Memory B cell (primary cell): ENCODE measurements around the gene ENPP6.

Experiments used
- ATAC-seq: fragments of 150-1000 bp; cut with Tn5 transposase; 2 replicates; pipeline ENCODE4 v1.10.0; 2021; ENCODE audit warnings: low read depth, mild to moderate bottlenecking, moderate library complexity
- DNase-seq, 2 donors: peaks; one replicate each; pipeline ENCODE4 v3.0.0; 2022; ENCODE audit warnings: low spot score in 2 of 2
- H3K27ac Mint-ChIP-seq: one replicate; pipeline ENCODE4 v1.8.0; 2022; ENCODE audit warnings: mild to moderate bottlenecking, moderate library complexity, mixed read lengths
- H3K27me3 Mint-ChIP-seq: one replicate; pipeline ENCODE4 v1.8.0; 2022; ENCODE audit warnings: mixed read lengths
- H3K36me3 Mint-ChIP-seq: one replicate; pipeline ENCODE4 v1.8.0; 2022; ENCODE audit warnings: mild to moderate bottlenecking, mixed read lengths
- H3K4me1 Mint-ChIP-seq: one replicate; pipeline ENCODE4 v1.8.0; 2022; ENCODE audit warnings: mixed read lengths
- H3K4me3 Mint-ChIP-seq: one replicate; pipeline ENCODE4 v1.8.0; 2022; ENCODE audit warnings: mild to moderate bottlenecking, moderate library complexity, mixed read lengths
- H3K9me3 Mint-ChIP-seq: one replicate; pipeline ENCODE4 v1.8.0; 2022; ENCODE audit warnings: mixed read lengths

ENPP6 gene

DNA sequence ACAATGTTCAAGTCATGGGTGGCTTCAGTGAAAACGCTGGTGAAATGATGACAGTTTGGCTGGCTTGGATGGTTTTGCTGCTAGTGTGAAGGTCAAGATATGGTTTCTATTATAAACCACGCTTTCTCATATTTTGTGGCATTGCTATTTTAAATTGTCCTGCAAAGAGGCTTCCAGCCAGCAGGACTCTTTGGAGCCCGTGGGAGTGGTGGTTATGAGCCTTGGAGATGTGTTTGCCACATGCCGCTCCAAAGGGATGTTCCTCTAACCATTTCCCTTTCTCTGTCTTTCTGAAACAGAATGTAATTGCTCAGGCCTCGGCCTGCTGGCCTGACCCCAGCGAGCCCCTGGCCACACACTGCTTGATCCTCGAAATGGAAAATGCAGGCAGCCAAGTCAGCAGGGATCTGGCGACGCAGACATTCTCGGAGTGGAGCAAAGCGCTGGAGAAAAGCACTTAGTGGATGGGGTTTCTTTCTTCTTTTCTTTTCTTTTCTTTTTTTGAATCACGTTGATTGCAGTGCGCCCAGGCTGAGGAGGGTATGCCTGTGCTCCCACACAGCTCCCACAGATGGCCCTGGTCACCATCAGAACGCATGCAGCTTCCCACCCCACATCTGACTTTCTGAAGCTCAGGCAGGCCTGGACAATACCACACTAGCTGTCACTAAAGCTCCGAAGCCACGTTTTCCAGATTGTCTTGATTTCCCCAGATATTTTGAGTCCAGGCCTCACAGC, 114.0 kb downstream of the ENPP6 start:
- no peak for DNase-seq
- no peaks in the 10 kb centered on the region for H3K36me3 Mint-ChIP-seq
- H3K27me3 Mint-ChIP-seq: peaks cover 18% of the 10 kb centered on the region

DNA sequence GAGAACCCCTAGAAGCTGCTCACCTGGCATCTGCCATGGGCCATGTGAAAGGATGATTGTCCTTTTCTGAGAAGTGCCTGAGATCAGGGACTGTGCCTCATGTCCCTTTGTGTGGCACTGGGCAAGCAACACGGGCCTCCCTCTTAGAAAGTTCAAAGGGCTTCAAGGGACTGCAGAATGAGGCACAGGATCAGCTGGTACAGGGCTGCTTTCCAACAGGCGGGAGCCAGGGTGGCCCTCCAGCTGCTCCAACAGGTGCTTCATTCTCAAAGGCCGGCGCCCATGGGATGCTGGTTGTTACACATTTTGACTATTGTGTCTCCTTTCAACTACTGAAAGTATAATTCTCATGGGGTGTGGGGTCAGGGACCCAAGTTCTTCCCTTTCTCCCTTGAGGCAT, 114.7 kb downstream of the ENPP6 start:
- ATAC-seq (no peak), DNase-seq (no peak)
- Mint-ChIP-seq H3K4me1 (peaks cover 3% of the 10 kb centered on the region), H3K9me3 (no peaks in the 10 kb centered on the region), H3K27ac (no peak overlapping the region), H3K36me3 (no peaks in the 10 kb centered on the region), H3K27me3 (peaks cover 18% of the 10 kb centered on the region), H3K4me3 (no peak overlapping the region)

More for the DNA sequence above, 114.0 kb downstream of the ENPP6 start:
- Mint-ChIP-seq H3K4me1 (peaks cover 3% of the 10 kb centered on the region), H3K9me3 (no peaks in the 10 kb centered on the region), H3K4me3 (no peak overlapping the region), H3K27ac (no peak overlapping the region)
- ATAC-seq: no peak

DNA sequence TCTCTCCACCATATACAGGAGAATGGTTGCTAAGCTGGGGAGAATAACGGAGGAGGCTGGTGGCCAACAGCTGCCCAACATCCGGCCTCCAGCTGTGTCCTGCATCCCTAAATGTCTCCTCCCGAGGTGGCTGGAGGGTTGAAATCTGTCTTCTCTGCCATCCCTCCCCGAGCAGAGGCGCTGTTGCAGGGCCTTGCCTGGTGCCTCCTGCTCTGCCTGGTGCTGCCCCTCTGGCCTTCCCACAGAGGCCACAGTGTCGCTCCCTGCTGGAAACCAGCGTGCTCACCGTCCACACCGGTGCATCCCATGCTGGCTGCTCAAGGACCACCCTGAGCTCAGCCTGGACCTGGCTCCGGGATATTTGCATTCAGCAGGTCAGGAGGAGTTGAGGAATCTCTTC, 115.2 kb downstream of the ENPP6 start:
- Mint-ChIP-seq H3K4me1 (peaks cover 3% of the 10 kb centered on the region), H3K4me3 (no peak overlapping the region), H3K9me3 (no peaks in the 10 kb centered on the region), H3K27ac (no peak overlapping the region), H3K36me3 (no peaks in the 10 kb centered on the region), H3K27me3 (peaks cover 18% of the 10 kb centered on the region)
- DNase-seq (no peak), ATAC-seq (no peak)

DNA sequence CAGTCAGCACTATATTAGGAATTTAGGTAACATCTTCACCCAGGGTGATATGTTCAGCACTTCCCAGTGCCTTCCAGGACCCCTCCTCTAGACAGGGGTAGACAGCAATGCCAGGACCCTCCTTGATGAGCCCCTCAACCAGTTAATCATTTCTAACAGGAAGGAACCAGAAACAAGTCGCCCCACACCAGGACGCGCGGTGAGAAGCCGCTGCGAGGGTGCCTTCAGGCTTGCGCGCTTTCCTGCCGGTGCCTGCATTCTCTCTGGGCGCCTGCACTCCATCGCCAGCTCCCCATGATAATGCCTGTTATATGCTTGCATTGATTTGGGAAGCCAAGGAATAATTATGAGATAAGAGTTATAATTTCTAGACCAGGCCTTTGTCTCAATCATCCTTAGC, 116.0 kb downstream of the ENPP6 start:
- Mint-ChIP-seq H3K27me3 (peaks cover 18% of the 10 kb centered on the region), H3K9me3 (no peaks in the 10 kb centered on the region), H3K27ac (no peak overlapping the region), H3K36me3 (no peaks in the 10 kb centered on the region), H3K4me1 (peaks cover 8% of the 10 kb centered on the region), H3K4me3 (no peak overlapping the region)
- ATAC-seq (no peak), DNase-seq (no peak)

DNA sequence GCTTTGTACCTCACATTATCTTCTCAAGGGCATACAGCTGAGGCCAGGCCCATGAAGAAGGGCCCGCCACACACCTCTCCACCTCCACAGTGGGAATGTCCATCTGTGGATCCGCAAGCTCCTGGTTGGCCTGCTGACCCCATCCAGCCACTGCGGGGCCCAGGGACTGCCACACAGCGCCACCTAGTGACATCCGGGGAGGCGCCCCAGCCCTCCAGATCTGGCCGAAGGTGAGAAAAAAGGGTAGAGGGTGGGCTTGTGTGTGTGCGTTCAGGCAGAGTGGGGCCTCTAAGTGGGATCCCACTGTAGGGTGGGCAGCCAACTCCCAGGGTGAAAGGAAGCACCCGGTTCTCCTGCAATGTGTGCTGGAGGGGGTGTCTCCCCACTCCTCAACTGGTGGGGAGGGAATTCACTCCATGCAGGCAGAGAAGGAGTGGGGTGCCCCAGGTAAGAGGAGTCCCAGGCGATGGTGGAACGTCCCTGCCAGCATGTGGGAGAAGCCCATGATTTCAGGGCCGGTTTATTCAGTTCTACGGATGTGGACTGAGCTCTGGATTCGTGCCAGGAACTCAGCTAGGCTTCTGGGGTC, 117.3 kb downstream of the ENPP6 start:
- DNase-seq (peak in 1 of 2 donors; percentile 11), ATAC-seq (no peak)
- H3K4me1 Mint-ChIP-seq: peaks cover 8% of the 10 kb centered on the region
- H3K27ac Mint-ChIP-seq: no peak overlapping the region
- peaks cover 14% of the 10 kb centered on the region for H3K27me3 Mint-ChIP-seq
- H3K9me3 Mint-ChIP-seq: no peaks in the 10 kb centered on the region
- H3K36me3 Mint-ChIP-seq: no peaks in the 10 kb centered on the region
- no peak overlapping the region for H3K4me3 Mint-ChIP-seq

DNA sequence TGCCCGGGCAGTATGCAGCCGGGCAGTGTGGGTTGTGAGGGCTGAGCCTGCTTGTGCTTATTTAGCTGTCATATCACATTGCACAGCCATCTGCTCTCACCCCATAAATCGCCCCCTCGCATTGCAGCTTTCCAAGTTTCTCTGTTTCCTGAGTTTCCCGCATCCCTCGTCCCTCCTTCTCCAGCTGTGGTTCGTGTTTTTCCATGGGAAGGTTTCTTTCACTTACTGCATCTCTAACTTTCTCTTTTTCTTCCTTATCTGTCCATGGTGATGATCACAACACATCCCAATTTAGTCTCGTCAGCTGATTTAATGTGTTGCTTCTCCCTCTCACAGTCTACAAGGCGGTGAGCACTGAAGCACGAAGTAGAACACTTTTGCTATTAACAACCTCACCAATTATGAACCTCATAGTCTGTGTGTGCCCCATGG, 118.1 kb downstream of the ENPP6 start:
- no peak for ATAC-seq
- no peak for DNase-seq
- Mint-ChIP-seq H3K4me1 (peaks cover 8% of the 10 kb centered on the region), H3K9me3 (no peaks in the 10 kb centered on the region), H3K27ac (no peak overlapping the region), H3K27me3 (peaks cover 10% of the 10 kb centered on the region), H3K4me3 (no peak overlapping the region), H3K36me3 (no peaks in the 10 kb centered on the region)

DNA sequence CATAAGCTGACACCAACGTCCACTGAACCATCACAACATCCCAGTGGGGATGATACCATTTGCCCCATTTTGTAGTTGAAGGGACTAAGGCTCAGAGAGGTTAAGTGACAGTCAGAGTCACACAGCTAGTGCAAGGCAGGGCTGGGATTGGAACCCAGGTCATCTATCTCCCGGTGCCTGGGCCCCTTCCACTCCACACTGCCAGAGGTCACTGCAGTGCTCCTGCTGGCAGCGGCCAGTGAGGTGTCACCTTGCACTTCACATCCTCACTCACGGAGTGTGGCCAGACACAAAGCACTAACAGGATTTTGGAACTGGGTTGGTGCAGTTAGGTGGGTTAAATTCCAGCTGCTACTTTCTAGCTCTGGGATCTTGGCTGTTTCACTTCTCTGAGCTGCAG, 118.7 kb downstream of the ENPP6 start:
- ATAC-seq (no peak), DNase-seq (no peak)
- no peaks in the 10 kb centered on the region for H3K9me3 Mint-ChIP-seq
- no peaks in the 10 kb centered on the region for H3K36me3 Mint-ChIP-seq
- H3K4me1 Mint-ChIP-seq: peaks cover 8% of the 10 kb centered on the region
- no peak overlapping the region for H3K27ac Mint-ChIP-seq
- peaks cover 10% of the 10 kb centered on the region for H3K27me3 Mint-ChIP-seq
- no peak overlapping the region for H3K4me3 Mint-ChIP-seq

DNA sequence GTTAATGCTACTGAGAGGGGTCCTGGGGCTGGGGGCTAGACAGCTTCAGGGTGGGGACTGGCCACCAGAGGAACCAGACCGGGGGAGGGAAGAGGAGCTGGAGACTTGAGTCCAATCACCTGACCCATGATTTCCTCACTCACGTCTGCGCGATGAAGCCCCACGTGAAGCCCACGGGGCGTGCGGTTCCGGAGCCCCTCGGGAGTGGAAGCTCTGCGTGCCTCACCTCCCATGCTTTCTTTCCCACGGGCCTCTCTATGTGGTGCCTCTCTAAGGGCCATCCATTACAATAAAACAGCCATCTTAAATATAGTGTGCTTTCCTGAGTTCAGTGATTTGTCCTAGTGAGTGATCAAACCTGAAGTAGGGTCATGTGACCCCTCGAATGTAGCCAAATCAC, 119.9 kb downstream of the ENPP6 start:
- ATAC-seq: no peak
- Mint-ChIP-seq H3K9me3 (no peaks in the 10 kb centered on the region), H3K4me3 (no peak overlapping the region), H3K27me3 (peaks cover 10% of the 10 kb centered on the region), H3K4me1 (peaks cover 8% of the 10 kb centered on the region), H3K27ac (no peak overlapping the region), H3K36me3 (no peaks in the 10 kb centered on the region)
- no peak for DNase-seq

DNA sequence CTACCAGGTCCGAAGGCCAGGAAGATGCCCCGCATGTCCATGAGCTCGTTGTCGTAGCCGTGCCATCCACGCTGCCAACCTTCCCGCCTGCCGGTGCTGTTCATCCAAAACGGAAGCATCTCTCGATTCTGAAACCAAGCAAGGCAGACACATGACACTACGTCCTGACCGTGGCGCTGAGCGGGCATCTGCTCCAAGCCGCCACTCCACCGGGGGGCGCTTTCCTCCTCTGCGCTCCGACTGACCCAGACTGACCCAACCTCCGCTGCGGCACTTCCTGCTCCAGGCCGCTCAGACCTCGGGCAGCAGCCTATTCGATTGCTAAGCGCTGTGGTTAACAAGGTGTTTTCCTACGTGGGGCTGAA, 120.5 kb downstream of the ENPP6 start:
- Mint-ChIP-seq H3K4me1 (peaks cover 8% of the 10 kb centered on the region), H3K36me3 (no peaks in the 10 kb centered on the region), H3K27ac (no peak overlapping the region), H3K9me3 (no peaks in the 10 kb centered on the region), H3K4me3 (peak overlapping the region; percentile 59), H3K27me3 (peaks cover 11% of the 10 kb centered on the region)
- no peak for ATAC-seq
- no peak for DNase-seq

DNA sequence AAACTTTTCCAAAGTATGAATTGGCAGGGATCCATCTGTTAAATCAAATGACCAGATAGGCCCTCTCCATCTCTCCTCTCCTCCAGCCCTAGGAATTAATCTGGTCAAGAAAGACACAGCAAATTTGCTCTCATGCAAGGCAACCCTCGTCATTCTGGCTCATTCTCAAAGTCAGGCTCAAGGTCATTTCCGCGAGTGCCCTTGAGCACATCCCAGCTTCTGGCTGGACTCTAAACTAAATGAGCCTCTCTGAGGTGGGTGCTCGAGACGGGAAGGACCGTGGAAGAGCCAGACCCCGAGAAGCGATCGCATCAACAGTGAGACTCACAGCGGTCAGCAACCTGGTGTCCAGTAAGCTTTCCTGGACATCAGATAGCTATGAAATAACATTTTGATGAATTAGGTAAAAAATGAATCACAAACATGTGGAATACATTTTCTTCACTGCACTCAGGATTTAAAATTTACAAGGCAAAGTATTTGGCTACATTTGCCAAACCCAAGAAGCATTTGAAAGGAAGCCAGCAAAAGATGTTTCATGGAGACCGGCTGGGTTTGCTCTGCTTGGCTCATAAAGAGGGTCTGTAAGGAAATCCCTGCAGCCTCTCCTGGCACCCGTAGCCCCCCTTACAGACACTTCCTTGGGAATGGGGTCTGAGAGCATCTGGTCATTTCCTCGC, 121.0 kb downstream of the ENPP6 start:
- no peak for ATAC-seq
- Mint-ChIP-seq H3K27ac (no peak overlapping the region), H3K4me1 (peaks cover 8% of the 10 kb centered on the region), H3K4me3 (no peak overlapping the region), H3K36me3 (no peaks in the 10 kb centered on the region), H3K27me3 (peaks cover 12% of the 10 kb centered on the region), H3K9me3 (no peaks in the 10 kb centered on the region)
- no peak for DNase-seq

DNA sequence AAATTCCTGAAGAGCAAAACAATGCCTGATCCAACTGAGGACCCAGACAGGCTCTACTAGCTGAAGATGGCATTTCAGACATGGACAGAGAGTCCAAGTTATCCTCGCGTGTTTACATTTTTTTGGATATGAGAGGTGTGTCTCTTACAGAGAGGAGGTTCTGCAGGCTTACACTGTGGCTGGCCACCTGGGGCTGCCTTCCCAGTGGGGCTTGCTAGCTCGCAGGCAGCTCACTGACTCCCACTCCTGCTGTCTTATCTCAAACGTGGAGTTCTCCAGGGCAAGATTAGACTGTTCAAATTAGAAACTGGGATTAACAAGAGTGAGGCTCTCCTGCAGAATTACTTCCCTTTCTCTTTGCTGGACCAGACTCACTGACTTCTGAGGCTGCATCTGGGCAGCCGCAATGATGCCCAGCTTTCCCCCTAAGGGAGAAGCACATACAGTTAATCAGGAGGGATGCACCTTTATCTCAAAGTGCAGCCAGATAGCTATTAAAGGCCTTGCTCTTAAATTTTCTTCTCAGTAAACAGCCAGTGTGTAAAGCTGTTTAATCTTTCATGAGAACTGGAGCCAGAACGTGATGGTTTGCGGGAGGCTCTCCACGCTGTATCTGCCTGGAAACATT, 123.0 kb downstream of the ENPP6 start:
- H3K9me3 Mint-ChIP-seq: no peaks in the 10 kb centered on the region
- H3K4me3 Mint-ChIP-seq: no peak overlapping the region
- DNase-seq: no peak
- peaks cover 6% of the 10 kb centered on the region for H3K4me1 Mint-ChIP-seq
- ATAC-seq: no peak
- peaks cover 6% of the 10 kb centered on the region for H3K27me3 Mint-ChIP-seq
- H3K27ac Mint-ChIP-seq: no peak overlapping the region
- H3K36me3 Mint-ChIP-seq: no peaks in the 10 kb centered on the region

DNA sequence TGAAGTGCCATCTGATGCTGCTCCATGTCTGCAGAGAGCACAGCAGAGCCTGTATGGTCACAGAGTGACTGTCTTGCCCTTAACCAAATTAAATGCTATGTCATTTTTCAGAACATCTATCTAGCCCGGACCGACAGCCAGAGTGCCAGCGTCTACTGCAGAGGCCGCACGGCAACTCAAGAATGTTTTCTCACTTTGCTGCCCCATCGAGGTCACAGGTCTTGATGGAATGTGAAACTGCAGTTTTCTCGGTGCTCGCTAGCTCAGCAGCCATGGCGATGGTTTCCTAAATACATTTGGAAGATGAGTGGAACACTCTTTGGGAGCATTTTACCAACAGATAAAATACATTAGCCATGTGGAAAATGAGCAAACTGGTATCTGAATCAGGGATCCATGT, 125.7 kb downstream of the ENPP6 start:
- H3K4me3 Mint-ChIP-seq: no peak overlapping the region
- H3K36me3 Mint-ChIP-seq: no peaks in the 10 kb centered on the region
- H3K9me3 Mint-ChIP-seq: peaks cover 2% of the 10 kb centered on the region
- ATAC-seq (no peak), DNase-seq (no peak)
- H3K27ac Mint-ChIP-seq: no peak overlapping the region
- H3K27me3 Mint-ChIP-seq: peaks cover 4% of the 10 kb centered on the region
- no peaks in the 10 kb centered on the region for H3K4me1 Mint-ChIP-seq

DNA sequence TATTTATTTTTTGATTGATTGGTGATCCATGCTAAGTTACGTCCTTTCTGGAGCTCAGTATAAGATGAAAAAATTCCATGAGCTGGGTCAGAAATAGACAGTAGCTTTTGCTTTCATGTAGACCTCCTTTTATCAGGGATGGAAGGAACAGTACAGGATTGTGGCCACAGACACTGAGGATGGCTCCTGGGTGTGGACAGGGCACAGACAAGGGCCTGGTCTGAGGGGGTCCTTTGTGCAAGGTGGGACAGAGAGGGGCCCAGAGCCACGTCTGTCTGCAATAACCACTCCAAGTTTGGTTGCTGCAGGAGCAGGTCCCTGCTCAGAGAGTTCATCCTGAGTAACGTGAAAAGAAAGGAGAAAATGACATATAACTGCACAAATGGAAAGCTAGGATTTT, 127.1 kb downstream of the ENPP6 start:
- Mint-ChIP-seq H3K4me1 (no peaks in the 10 kb centered on the region), H3K4me3 (no peak overlapping the region), H3K9me3 (peaks cover 3% of the 10 kb centered on the region), H3K27ac (no peak overlapping the region), H3K27me3 (peaks cover 5% of the 10 kb centered on the region), H3K36me3 (no peaks in the 10 kb centered on the region)
- DNase-seq (no peak), ATAC-seq (no peak)

DNA sequence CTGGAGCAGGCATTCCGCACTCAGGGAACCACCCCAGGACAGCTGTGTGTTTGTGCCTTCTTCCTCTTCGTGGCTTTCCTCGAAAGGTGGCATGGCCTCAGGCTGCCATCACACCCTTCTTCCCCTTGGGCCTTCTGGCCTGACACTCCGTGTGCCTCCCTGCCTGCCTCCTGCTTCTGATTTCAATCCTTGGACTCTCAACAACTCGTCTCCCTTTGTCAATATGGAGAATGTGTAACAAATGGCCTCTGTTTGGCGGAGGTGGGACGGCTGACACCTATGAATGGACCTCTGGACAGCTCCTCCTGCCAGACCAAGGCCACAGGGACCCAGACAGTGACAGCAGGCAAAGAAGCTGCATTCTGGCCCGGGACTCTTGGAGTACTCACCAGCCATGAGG, 137.0 kb downstream of the ENPP6 start:
- Mint-ChIP-seq H3K27me3 (peaks cover 22% of the 10 kb centered on the region), H3K27ac (no peak overlapping the region), H3K4me1 (no peaks in the 10 kb centered on the region), H3K4me3 (no peak overlapping the region), H3K9me3 (peaks cover 5% of the 10 kb centered on the region), H3K36me3 (no peaks in the 10 kb centered on the region)
- DNase-seq: no peak
- no peak for ATAC-seq
